NCI-H69 (cell line): ENCODE results near the gene ZNF69.
"Not testable (repeated sequence)": the region's sequence is repeated elsewhere in the genome, so short reads cannot be mapped to it uniquely, and the experiment has no call there.

Source experiments
- DNase-seq: peaks from one replicate; lab custom pipeline; 2025; lab: John Stamatoyannopoulos, UW

Gene ZNF69

GRCh38 chr19:11894851-11895250 lies 7.3 kb downstream of the ZNF69 start:
- DNase-seq, result no peak

- no peak for DNase-seq
Measured at GRCh38 chr19:11902228-11902627, 14.6 kb downstream of the ZNF69 start.

GRCh38 chr19:11905928-11906327 lies 18.3 kb downstream of the ZNF69 start:
- DNase-seq, result no peak

- not testable (repeated sequence) for DNase-seq
Measured at GRCh38 chr19:11911937-11912336, 24.4 kb downstream of the ZNF69 start.

- DNase-seq, result not testable (repeated sequence)
Measured at GRCh38 chr19:11914417-11915051, 27.0 kb downstream of the ZNF69 start.

GRCh38 chr19:11921852-11922495 lies 34.4 kb downstream of the ZNF69 start:
- peak; percentile 29 for DNase-seq

- DNase-seq, result peak; percentile 97
Measured at GRCh38 chr19:11924886-11925650, 37.5 kb downstream of the ZNF69 start, which contains the start of gene ZNF700. Gene ZNF700 (plus strand): TSS chr19:11925107. CDS start chr19:11925211, 104 bp downstream.

GRCh38 chr19:11925651-11926187 lies 38.1 kb downstream of the ZNF69 start:
- peak; percentile 14 for DNase-seq

- no peak for DNase-seq
Measured at GRCh38 chr19:11927227-11927626, 39.6 kb downstream of the ZNF69 start.

- DNase-seq, result no peak
Measured at GRCh38 chr19:11931051-11931450, 43.5 kb downstream of the ZNF69 start.

GRCh38 chr19:11931513-11931912 lies 43.9 kb downstream of the ZNF69 start:
- no peak for DNase-seq

- DNase-seq, result not testable (repeated sequence)
Measured at GRCh38 chr19:11935829-11936228, 48.2 kb downstream of the ZNF69 start.

- DNase-seq, result not testable (repeated sequence)
Measured at GRCh38 chr19:11938383-11938782, 50.8 kb downstream of the ZNF69 start.

- not testable (repeated sequence) for DNase-seq
Measured at GRCh38 chr19:11941361-11941887, 53.8 kb downstream of the ZNF69 start.

- no peak for DNase-seq
Measured at GRCh38 chr19:11942008-11942842, 54.6 kb downstream of the ZNF69 start.

GRCh38 chr19:11942843-11943108 lies 55.2 kb downstream of the ZNF69 start:
- peak; percentile 14 for DNase-seq

GRCh38 chr19:11944656-11945055 lies 57.1 kb downstream of the ZNF69 start:
- DNase-seq, result no peak

GRCh38 chr19:11948646-11949045 lies 61.1 kb downstream of the ZNF69 start:
- DNase-seq, result no peak

GRCh38 chr19:11949201-11949600 lies 61.6 kb downstream of the ZNF69 start:
- no peak for DNase-seq

GRCh38 chr19:11949614-11950080 lies 62.1 kb downstream of the ZNF69 start:
- DNase-seq, result not testable (repeated sequence)

GRCh38 chr19:11950312-11950711 lies 62.7 kb downstream of the ZNF69 start:
- DNase-seq, result no peak
